ENCODE measurements around the gene PLEKHN1.

The PLEKHN1 gene

DNA sequence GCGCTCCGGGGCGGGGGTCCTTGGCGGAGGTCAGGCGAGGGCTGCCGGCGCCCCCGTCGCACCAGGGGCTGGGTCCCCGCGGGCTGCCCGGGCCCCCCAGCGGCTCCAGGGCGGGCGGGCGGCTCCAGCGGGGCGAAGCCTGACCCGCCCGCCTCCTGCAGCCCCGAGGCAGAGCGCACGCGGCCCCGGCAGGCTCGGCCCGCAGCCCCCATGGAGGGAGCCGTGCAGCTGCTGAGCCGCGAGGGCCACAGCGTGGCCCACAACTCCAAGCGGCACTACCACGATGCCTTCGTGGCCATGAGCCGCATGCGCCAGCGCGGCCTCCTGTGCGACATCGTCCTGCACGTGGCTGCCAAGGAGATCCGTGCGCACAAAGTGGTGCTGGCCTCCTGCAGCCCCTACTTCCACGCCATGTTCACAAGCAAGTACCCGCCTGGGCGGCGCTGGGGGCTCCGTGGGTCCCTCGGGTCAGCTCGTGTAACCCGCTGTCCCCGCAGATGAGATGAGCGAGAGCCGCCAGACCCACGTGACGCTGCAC lies 5.1 kb upstream of the PLEKHN1 start:
- DNase-seq, result no peak

DNA sequence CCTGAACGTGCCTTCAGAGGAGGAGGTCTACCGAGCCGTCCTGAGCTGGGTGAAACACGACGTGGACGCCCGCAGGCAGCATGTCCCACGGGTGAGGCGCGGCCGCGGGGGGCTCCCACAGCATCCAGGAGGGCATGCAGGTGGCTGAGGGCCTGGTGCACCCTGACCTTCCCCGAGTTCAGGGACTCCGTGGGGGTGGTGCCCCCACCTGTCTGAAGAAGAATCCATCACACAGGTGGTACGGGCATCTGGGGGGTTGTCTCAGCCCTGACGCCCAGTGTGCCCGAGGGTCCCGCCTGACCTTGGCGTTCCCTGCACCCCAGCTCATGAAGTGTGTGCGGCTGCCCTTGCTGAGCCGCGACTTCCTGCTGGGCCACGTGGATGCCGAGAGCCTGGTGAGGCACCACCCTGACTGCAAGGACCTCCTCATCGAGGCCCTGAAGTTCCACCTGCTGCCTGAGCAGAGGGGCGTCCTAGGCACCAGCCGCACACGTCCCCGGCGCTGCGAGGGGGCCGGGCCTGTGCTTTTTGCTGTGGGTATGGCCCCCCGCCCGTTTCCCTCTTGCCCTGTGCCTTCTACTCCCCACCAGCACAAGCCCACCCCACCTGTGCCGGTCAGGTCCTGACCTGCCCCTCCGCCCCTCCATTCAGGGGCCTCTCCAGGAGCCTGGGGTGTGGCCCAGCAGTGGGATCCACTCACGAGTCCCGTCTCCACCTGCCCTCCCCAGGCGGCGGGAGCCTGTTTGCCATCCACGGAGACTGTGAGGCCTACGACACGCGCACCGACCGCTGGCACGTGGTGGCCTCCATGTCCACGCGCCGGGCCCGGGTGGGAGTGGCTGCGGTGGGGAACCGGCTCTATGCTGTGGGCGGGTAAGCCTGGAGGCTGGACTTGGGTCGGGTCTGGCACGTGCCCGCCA lies 3.6 kb upstream of the PLEKHN1 start:
- no peak for DNase-seq

DNA sequence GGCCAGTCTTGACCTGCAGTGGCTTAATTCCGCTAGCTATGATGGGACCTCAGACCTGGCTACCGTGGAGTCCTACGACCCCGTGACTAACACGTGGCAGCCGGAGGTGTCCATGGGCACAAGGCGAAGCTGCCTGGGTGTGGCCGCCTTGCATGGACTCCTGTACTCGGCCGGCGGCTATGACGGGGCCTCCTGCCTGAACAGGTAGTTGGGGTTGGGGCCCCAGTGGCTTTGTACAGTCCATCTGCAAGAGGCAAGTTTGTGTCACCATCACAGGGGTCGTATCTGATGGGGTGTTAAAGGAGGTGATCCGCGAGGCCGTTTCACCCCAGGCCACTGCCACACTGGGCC lies 3.0 kb upstream of the PLEKHN1 start:
- no peak for DNase-seq

DNA sequence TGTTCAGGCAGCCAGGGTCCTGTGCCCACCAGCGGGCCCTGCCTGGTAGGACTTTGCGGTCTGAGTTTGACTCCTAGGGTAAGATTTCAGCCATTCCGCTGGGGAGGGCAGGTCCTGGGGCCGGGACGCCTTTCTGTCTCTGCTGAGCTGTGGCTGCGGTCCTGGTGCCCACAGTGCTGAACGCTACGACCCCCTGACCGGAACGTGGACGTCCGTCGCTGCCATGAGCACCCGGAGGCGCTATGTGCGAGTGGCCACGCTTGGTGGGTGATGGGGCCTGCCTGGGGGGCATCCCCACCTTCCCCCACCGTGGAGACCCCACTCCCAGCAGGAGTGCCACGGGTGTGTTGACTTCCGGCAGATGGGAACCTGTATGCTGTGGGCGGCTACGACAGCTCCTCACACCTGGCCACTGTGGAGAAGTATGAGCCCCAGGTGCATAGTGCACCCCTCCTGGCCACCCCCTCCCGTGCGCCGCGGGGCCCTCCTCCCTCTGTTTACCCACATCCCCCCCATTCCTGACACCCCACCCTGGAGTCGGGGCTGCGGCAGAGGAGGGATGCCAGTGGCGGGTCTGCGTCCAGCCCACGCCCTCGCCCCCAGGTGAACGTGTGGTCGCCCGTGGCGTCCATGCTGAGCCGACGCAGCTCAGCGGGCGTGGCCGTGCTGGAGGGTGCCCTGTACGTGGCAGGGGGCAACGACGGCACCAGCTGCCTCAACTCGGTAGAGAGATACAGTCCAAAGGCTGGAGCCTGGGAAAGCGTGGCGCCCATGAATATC lies 2.3 kb upstream of the PLEKHN1 start:
- no peak for DNase-seq

DNA sequence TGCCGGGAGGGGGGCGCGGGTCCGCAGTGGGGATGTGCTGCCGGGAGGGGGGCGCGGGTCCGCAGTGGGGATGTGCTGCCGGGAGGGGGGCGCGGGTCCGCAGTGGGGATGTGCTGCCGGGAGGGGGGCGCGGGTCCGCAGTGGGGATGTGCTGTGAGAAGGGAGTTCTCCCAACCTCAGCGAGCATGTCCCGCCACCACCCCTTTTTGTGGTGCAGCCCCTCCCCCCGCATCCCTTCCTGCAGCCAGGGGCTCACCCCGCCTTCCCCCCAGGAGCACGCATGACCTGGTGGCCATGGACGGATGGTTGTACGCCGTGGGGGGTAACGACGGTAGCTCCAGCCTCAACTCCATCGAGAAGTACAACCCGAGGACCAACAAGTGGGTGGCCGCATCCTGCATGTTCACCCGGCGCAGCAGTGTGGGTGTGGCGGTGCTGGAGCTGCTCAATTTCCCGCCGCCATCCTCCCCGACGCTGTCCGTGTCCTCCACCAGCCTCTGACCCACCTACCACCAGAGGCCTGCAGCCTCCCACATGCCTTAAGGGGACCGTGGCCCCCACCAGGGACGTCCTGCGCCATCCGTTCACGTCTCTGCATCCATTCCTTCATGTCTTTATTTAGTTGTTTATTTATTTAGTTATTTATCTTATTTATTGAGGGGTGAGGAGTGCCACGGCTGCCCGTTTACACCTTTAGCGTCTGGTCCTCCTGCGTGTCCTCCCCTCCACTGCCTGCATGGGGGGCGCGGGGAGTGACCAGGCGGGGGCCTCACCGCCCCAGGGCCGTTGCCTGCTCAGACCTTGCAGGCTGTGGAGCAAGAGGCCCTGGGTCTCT lies 1.4 kb upstream of the PLEKHN1 start:
- no peak for DNase-seq

- DNase-seq, result no peak
Observed at GRCh38 chr1:965526-966134, 652 bp upstream of the PLEKHN1 start.

DNA sequence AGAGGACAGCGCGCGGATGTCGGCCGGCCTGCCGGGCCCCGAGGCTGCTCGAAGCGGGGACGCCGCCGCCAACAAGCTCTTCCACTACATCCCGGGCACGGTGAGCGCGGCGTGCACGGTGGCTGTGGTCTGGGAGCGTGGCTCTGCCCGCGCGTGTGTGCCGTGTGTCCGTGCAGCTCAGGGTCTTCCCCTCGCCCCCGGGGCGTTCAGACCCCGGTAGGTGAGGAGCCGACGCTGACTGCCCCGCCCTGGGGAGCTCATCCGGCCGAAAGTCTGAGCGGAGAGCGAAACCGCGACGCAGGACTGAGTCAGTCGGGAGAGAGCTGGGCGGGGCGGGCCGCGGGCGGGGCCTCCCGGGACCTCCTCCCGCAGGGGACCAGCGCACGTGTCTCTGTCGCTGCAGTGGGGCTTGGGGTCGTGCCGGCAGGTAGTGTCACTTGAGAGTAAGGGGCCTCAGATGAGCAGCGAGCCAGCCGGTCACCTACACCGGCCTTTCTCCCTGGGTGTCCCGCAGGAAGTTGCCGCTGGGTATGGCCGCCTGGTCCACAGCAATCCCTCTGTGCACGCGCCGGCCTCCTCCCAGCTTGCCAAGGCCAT lies 520 bp downstream of the PLEKHN1 start:
- DNase-seq, result peak; percentile 80

- no peak for DNase-seq
Observed at GRCh38 chr1:967466-968343, 1.4 kb downstream of the PLEKHN1 start.

DNA sequence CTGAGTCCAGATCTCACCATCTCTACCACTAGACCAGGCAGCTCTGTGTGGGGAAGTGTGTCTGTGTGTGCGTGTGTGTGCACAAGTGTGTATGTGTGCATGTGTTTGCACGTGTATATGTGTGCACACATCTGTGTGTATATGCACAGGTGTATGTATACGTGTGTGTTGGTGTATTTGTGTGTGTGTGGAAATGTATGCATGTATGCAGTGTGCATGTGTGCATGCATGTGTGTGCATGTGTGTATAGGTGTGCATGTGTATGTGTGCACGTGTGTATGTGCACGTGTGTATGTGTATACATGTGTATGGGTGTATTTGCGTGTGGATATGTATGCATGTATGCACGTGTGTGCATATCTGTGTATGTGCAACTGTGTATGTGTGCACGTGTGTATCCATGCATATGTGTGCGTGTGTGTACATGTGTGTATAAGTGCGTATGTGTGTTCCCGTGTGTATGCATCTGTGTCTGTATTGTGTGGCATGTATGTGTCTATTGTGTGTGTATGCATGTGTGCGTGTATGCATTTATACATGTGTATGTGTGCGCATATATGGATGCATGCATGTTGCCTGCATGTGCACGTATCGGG lies 3.1 kb downstream of the PLEKHN1 start:
- no peak for DNase-seq

DNA sequence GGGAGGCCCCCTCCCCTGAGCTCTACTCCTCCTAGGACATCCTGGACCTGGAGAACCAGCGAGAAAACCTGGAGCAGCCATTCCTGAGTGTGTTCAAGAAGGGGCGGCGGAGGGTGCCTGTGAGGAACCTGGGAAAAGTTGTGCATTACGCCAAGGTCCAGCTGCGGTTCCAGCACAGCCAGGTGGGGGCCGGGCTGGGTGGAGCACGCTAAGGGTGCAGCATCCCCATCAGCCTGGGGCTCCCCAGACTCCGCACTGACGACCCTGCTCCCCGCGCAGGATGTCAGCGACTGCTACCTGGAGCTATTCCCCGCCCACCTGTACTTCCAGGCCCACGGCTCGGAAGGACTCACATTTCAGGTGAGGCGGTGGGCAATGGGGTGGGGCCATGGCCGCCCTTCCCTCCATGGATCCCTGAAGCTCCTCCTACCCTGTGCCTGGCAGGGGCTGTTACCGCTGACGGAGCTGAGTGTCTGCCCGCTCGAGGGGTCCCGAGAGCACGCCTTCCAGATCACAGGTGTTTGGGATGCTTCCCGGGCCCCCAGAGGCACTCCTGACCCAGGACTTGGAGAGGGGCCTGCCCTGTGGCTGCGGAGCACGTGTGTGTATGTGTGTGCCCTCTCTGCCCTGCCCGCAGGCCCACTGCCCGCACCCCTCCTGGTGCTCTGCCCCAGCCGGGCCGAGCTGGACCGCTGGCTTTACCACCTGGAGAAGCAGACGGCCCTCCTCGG lies 4.1 kb downstream of the PLEKHN1 start:
- no peak for DNase-seq

DNA sequence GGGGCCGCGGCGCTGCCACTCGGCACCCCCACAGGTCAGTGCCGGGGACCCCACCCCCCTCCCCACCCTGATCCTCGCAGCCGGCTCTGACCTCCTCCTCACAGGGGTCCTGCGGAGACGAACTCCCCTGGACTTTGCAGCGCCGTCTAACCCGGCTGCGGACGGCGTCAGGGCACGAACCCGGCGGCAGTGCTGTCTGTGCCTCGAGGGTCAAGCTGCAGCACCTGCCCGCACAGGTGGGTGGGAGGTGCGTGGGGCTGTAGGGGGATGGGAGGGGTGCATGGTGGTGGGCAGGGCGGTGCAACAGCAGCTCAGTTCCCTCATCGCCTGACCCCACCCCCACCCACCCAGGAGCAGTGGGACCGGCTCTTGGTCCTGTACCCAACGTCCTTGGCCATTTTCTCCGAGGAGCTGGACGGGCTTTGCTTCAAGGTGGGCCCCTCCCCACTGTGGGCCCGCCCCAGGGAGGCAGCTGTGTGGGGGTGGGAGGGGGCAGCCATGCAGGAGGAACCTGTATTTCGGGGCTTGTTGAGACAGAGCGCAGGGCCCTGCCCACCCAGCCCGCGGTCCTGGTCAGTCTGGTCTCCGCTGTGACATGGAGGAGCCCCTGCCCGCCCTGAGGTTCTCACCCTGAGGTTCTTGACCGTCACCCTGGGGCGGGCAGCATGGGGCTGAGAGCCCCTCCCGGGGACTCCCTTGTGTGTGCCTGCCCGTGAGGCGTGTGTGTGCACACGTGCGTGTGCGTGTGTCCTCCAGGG lies 4.9 kb downstream of the PLEKHN1 start:
- DNase-seq, result no peak

- DNase-seq, result no peak
Observed at GRCh38 chr1:971751-972506, 5.6 kb downstream of the PLEKHN1 start.

DNA sequence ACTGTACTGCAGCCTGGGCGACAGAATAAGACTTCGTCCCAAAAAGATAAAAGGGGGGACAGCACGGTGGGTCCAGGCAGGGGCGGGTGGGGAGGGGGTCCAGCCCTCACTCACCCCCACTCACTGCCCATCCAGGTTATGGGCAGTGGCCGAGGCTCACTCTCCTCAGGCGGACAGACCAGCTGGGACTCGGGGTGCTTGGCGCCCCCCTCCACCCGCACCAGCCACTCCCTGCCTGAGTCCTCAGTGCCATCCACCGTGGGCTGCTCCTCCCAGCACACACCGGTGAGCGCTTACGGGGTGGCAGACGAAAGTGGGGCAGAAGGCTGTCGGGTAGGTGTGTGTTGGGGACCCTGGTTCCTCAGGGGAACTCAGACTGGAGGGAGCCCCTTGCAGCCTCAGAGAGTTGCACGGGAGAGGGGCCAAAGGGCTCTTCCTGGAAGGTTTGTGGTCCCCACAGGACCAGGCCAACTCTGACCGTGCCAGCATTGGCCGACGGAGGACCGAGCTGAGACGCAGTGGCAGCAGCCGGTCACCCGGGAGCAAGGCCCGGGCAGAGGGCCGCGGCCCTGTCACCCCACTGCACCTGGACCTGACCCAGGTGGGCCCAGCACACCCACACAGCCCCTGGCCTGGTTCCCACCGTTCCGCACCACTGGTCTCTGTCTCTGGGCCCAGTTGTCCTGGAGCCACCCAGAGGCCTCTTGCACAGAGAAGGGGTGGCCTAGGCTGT lies 6.6 kb downstream of the PLEKHN1 start:
- DNase-seq, result no peak

DNA sequence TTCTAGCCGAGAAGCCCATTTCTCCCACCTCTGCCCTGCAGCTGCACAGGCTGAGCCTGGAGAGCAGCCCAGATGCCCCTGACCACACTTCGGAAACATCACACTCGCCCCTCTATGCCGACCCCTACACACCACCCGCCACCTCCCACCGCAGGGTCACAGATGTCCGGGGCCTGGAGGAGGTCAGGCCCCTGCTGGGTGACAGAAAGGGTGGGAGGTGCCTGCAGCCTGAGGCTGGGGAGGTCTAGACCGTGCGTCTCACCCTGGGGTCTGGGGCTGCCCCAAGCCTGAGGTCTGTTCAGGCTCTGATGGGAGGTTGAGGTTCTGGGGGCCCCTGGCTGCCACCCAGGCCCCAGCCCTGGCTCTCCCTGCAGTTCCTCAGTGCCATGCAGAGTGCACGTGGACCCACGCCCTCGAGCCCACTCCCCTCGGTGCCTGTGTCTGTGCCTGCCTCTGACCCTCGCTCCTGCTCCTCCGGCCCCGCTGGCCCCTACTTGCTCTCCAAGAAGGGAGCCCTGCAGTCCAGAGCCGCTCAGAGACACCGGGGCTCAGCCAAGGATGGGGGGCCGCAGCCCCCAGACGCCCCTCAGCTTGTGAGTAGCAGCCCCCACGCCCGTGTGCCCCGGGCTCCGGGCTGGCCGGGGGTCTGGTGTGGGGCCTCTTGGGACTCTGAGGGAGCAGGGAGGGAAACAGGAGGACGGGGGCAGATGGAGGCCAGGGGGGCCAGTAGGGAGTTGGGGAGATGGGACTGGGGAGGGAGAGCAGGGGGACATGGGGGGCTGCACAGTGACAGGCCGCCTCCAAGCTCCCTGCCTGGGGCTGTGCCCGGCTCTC lies 7.4 kb downstream of the PLEKHN1 start:
- DNase-seq, result no peak

DNA sequence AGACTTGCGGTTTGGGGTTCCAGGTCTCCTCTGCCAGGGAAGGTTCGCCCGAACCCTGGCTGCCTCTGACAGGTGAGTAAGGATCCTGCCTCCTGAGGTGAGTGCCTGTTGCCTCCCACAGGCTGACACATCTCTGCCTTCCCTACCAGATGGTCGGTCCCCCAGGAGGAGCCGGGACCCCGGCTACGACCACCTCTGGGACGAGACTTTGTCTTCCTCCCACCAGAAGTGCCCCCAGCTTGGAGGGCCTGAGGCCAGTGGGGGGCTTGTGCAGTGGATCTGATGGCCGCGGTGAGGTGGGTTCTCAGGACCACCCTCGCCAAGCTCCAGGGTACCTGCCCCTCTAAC lies 8.0 kb downstream of the PLEKHN1 start:
- no peak for DNase-seq

DNA sequence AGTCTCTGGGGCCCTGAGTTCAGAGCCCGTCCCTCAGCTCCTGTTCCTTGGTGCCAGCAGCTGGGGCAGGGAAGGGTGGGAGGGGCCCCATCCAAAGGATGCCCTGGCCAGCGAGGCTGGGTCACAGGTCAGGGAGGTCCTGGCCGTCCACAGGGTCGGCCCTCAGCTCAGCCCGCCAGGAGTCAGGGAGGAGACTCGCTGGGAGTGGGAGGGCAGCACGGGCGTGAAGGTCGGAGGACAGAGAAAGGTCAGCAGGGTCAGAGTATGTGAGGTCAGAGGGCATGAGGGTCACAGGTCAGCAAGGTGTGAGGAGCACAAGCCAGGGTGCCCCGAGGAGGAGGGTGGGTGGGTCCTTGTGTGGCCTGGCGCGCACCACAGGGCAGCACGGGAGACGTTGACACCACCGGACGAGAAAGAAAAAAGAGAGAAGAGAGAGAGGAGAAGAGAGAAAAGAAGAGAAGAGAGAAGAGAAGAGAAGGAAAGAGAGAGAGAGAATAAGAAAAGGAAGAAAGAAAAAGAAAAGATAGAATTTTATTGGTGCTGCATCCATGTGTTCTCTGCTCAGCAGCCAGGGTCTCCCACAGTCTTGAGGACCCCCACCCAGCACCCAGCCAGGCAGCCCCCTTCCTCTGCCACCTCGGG lies 8.5 kb downstream of the PLEKHN1 start:
- no peak for DNase-seq

All from activated T-cell treated with anti-CD3 and anti-CD28 coated beads for 4 hours (primary cell).